Mesendoderm (in vitro differentiated cells): ENCODE measurements around the gene PARD3B.

Experiments
- DNase-seq: peaks from one replicate; pipeline ENCODE4 v3.0.0; 2013
- H2AK5ac ChIP-seq: 2 replicates; pipeline ENCODE4 v1.6.1; 2013; ENCODE audit warnings: low read length, inconsistent platforms
- H2BK120ac ChIP-seq: 2 replicates; pipeline ENCODE4 v1.6.1; 2013; ENCODE audit warnings: low read depth, mild to moderate bottlenecking, low read length, moderate library complexity, mixed read lengths
- H2BK15ac ChIP-seq: replicated peaks from 2 replicates; pipeline ENCODE4 v1.6.1; 2013; ENCODE audit warnings: low read depth, mild to moderate bottlenecking, moderate library complexity
- H2BK5ac ChIP-seq: 2 replicates; pipeline ENCODE4 v1.6.1; 2013; ENCODE audit warnings: low read length, inconsistent platforms
- H3K18ac ChIP-seq: 2 replicates; pipeline ENCODE4 v1.6.1; 2013; ENCODE audit warnings: mild to moderate bottlenecking, low read length, mixed read lengths
- H3K23ac ChIP-seq: one replicate; pipeline ENCODE4 v1.6.1; 2013; ENCODE audit warnings: low read length
- H3K27ac ChIP-seq: 2 replicates; pipeline ENCODE4 v1.5.1; 2013; ENCODE audit warnings: low read depth, mild to moderate bottlenecking, inconsistent platforms, low read length, moderate library complexity
- H3K27me3 ChIP-seq: 2 replicates; pipeline ENCODE4 v1.6.1; 2013; ENCODE audit warnings: low read length, control low read depth, mild to moderate bottlenecking, inconsistent platforms; ENCODE audit not compliant: insufficient read depth, poor library complexity
- H3K36me3 ChIP-seq: 2 replicates; pipeline ENCODE4 v1.6.1; 2013; ENCODE audit warnings: low read length, inconsistent platforms; ENCODE audit not compliant: control insufficient read depth, insufficient read depth
- H3K4ac ChIP-seq: one replicate; pipeline ENCODE4 v1.6.1; 2013; ENCODE audit warnings: low read depth, mild to moderate bottlenecking, low read length, moderate library complexity
- H3K4me1 ChIP-seq: 2 replicates; pipeline ENCODE4 v1.6.1; 2013; ENCODE audit warnings: low read depth, low read length, inconsistent platforms; ENCODE audit not compliant: control insufficient read depth
- H3K4me2 ChIP-seq: 2 replicates; pipeline ENCODE4 v1.6.1; 2013; ENCODE audit warnings: low read length
- H3K4me3 ChIP-seq: 2 replicates; pipeline ENCODE4 v1.5.1; 2013; ENCODE audit warnings: mild to moderate bottlenecking, low read length
- H3K56ac ChIP-seq: one replicate; pipeline ENCODE4 v1.6.1; 2013; ENCODE audit warnings: low read length
- H3K79me1 ChIP-seq: 2 replicates; pipeline ENCODE4 v1.6.1; 2013; ENCODE audit warnings: low read length, inconsistent platforms
- H3K79me2 ChIP-seq: 2 replicates; pipeline ENCODE4 v1.6.1; 2013; ENCODE audit warnings: mild to moderate bottlenecking, low read length; ENCODE audit not compliant: control insufficient read depth, insufficient read depth
- H3K9ac ChIP-seq: 2 replicates; pipeline ENCODE4 v1.6.1; 2013; ENCODE audit warnings: low read length, inconsistent platforms
- H4K5ac ChIP-seq: one replicate; pipeline ENCODE4 v1.6.1; 2013; ENCODE audit warnings: low read length
- H4K8ac ChIP-seq: one replicate; pipeline ENCODE4 v1.6.1; 2013; ENCODE audit warnings: low read depth, mild to moderate bottlenecking, control low read depth, low read length, moderate library complexity
- WGBS: extraction: QIAGEN DNeasy Blood & Tissue Kit; methylation state at CpG from one replicate; pipeline ENCODE4 v1.1.7; 2013; ENCODE audit warnings: low lambda C conversion rate, missing lambda C conversion rate; ENCODE audit not compliant: insufficient coverage; ENCODE audit errors: extremely low coverage; 5-methylcytosine and 5-hydroxymethylcytosine counted together

The PARD3B gene

DNA sequence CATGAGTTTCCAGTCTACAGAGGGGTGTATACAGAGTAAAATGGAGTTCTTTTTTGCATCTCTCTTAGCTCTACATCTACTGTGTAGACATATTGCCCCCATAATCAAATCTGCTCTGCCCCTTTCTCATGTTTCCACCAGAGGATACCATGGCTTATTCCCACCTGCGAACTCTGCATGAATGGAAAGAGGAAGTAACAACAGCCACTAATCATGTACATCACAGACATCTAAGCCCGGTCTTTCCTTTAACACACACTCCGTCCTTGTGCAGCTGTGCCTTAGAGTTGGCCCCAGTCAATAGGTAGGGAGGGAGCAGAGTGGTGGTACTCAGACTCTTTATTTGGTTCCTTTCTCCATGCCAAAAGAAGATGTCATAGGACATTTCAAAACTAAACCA is 989.7 kb downstream of the PARD3B start:
- Histone ChIP-seq H3K23ac (no peak overlapping the region), H4K5ac (no peak overlapping the region), H3K4me3 (no peak overlapping the region), H3K79me2 (no peaks in the 10 kb centered on the region), H3K4me2 (no peak overlapping the region), H2AK5ac (no peak overlapping the region), H3K27me3 (no peaks in the 10 kb centered on the region), H3K4ac (no peak overlapping the region), H3K36me3 (no peaks in the 10 kb centered on the region), H3K18ac (no peak overlapping the region), H3K4me1 (no peaks in the 10 kb centered on the region), H3K79me1 (no peaks in the 10 kb centered on the region), H3K56ac (no peak overlapping the region), H3K9ac (no peak overlapping the region), H3K27ac (no peak overlapping the region), H2BK5ac (no peak overlapping the region), H4K8ac (no peak overlapping the region), H2BK120ac (no peak overlapping the region), H2BK15ac (no peak overlapping the region)
- no CpG with 5 or more reads among the region's 3 CpGs for WGBS
- no peak for DNase-seq

DNA sequence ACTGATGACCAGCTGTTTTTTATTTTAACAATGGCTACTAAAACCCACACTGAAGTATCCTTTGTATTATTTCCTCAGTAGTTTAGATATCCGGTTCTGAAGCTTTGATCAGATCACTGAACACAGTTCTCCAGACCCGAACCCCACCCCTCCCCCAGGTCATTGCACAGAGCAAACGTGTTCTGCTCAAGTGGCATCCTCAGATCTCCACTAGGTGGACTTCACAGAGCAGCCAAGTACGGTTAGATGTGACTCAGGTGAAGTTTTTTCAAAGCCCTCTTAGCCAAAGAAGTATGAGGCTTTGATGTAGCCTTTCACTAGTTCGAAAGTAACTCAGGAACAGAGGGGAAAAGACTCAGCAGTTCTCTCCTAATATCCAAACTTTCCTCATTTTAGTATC is 994.3 kb downstream of the PARD3B start:
- no peak overlapping the region for H3K9ac ChIP-seq
- no peak overlapping the region for H3K4ac ChIP-seq
- H3K79me2 ChIP-seq, result no peaks in the 10 kb centered on the region
- H3K23ac ChIP-seq, result no peak overlapping the region
- no peak overlapping the region for H3K18ac ChIP-seq
- H3K4me3 ChIP-seq, result no peak overlapping the region
- no peak overlapping the region for H3K56ac ChIP-seq
- H4K8ac ChIP-seq, result no peak overlapping the region
- H3K27me3 ChIP-seq, result no peaks in the 10 kb centered on the region
- H3K36me3 ChIP-seq, result no peaks in the 10 kb centered on the region
- no peak overlapping the region for H3K27ac ChIP-seq
- H3K4me1 ChIP-seq, result no peaks in the 10 kb centered on the region
- no peak overlapping the region for H2BK15ac ChIP-seq
- H2BK5ac ChIP-seq, result no peak overlapping the region
- no peak overlapping the region for H2AK5ac ChIP-seq
- H3K4me2 ChIP-seq, result no peak overlapping the region
- no CpG with 5 or more reads among the region's 5 CpGs for WGBS
- H3K79me1 ChIP-seq, result no peaks in the 10 kb centered on the region
- no peak overlapping the region for H4K5ac ChIP-seq
- no peak overlapping the region for H2BK120ac ChIP-seq
- peak; percentile 46 for DNase-seq

DNA sequence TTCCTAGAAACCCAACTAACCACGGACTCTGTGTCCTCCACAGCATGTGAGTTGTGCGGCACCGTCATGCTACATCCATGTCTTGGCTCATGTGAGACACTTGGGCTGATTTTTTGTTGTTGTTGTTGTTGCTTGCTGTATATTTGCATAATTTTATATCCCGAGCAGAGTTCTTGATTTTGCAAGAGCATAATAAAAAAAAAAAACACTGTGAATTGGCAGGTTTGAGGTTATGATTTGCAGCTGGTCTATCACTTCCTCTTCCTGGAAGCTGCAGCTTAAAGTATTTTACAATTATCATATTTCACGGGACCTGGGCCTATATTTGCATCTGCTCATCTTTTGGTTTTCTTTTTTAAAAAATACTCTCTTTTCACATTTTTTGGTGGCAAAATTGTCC is 994.8 kb downstream of the PARD3B start:
- Histone ChIP-seq H3K27me3 (no peaks in the 10 kb centered on the region), H4K5ac (no peak overlapping the region), H3K4me2 (no peak overlapping the region), H3K9ac (no peak overlapping the region), H3K36me3 (no peaks in the 10 kb centered on the region), H3K56ac (no peak overlapping the region), H2BK15ac (no peak overlapping the region), H3K79me1 (no peaks in the 10 kb centered on the region), H2BK120ac (no peak overlapping the region), H3K18ac (no peak overlapping the region), H3K79me2 (no peaks in the 10 kb centered on the region), H4K8ac (no peak overlapping the region), H3K4me1 (no peaks in the 10 kb centered on the region), H3K23ac (no peak overlapping the region), H3K4me3 (no peak overlapping the region), H3K4ac (no peak overlapping the region), H3K27ac (no peak overlapping the region), H2BK5ac (no peak overlapping the region), H2AK5ac (no peak overlapping the region)
- no peak for DNase-seq
- no CpG with 5 or more reads among the region's 5 CpGs for WGBS

DNA sequence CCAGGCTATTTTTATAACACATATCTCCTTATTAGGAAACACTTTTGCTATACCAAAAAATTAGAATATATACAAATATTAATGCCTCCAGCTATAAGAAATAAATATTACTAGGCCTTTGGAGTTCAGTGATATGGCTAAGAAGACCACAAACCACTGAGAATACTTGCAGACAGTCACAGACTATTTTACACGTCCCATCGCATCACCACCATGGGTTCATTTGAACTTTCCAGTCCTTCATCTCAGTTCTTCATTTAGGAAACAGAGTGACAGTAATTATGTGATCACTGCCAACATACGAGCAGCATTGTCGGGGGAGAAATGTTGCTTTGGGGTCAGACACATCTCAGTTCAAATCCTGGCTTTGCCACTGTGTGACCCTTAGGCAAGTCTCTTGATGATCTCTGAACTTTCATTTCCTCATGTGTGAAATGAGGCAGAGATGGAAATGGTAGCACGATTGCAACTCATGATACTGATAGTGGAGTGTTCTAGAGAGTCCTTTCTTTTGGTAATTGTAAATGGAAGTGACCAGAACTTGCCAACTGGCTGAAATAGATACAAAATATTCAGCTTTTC is 998.1 kb downstream of the PARD3B start:
- no peaks in the 10 kb centered on the region for H3K4me1 ChIP-seq
- DNase-seq, result no peak
- H3K79me2 ChIP-seq, result no peaks in the 10 kb centered on the region
- H3K23ac ChIP-seq, result no peak overlapping the region
- H3K9ac ChIP-seq, result no peak overlapping the region
- H3K18ac ChIP-seq, result no peak overlapping the region
- H4K5ac ChIP-seq, result peak overlapping the region; percentile 17
- no peaks in the 10 kb centered on the region for H3K27me3 ChIP-seq
- H2BK5ac ChIP-seq, result no peak overlapping the region
- no peak overlapping the region for H3K4me3 ChIP-seq
- H3K4ac ChIP-seq, result no peak overlapping the region
- no peak overlapping the region for H2AK5ac ChIP-seq
- no peak overlapping the region for H4K8ac ChIP-seq
- H2BK15ac ChIP-seq, result no peak overlapping the region
- H2BK120ac ChIP-seq, result no peak overlapping the region
- H3K36me3 ChIP-seq, result no peaks in the 10 kb centered on the region
- no peak overlapping the region for H3K56ac ChIP-seq
- no peak overlapping the region for H3K4me2 ChIP-seq
- H3K27ac ChIP-seq, result no peak overlapping the region
- H3K79me1 ChIP-seq, result no peaks in the 10 kb centered on the region
- no CpG with 5 or more reads among the region's 5 CpGs for WGBS

DNA sequence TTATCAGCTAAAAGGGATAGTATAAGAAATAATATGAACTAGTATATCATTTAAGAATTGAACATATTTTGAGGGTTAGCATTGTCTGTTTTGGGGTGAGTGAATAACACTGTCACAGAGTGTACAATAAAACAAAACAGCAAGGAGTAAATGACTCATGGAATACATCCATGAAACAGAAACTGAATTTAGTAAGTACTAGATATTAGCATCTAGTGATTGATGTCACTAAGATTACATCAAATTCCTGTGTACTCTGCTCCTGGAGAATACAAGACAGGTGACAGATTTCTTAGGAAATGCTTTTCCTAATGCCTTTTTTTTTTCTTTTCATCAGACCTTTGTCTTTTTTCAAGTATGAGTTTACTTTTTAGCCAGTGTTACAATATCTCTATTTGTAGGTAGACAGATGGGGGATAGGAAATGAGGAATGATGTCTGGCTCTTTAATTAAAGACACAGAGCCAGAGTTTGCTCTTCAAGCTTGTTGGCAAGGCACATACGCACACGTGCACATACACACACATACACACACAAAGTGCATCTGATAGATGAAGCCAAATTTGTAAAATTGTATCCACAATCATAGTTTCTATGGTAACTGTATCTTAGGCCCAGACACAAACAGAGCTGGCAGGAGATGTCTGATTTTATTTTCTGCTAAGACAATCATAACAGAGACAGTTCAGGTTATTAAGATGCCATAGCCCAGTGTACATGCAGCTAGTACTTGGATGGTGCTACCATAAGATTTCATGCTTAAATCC is 998.8 kb downstream of the PARD3B start:
- H3K4ac ChIP-seq, result no peak overlapping the region
- H3K18ac ChIP-seq, result no peak overlapping the region
- no peak overlapping the region for H3K56ac ChIP-seq
- H2BK15ac ChIP-seq, result no peak overlapping the region
- H3K27ac ChIP-seq, result no peak overlapping the region
- H2AK5ac ChIP-seq, result no peak overlapping the region
- no peak overlapping the region for H3K9ac ChIP-seq
- H3K4me1 ChIP-seq, result no peaks in the 10 kb centered on the region
- H3K36me3 ChIP-seq, result no peaks in the 10 kb centered on the region
- no peak overlapping the region for H4K8ac ChIP-seq
- no peak overlapping the region for H2BK5ac ChIP-seq
- no peaks in the 10 kb centered on the region for H3K79me2 ChIP-seq
- WGBS, result no CpG with 5 or more reads among the region's 2 CpGs
- no peaks in the 10 kb centered on the region for H3K27me3 ChIP-seq
- no peak overlapping the region for H3K23ac ChIP-seq
- H3K4me3 ChIP-seq, result no peak overlapping the region
- DNase-seq, result no peak
- no peak overlapping the region for H4K5ac ChIP-seq
- H2BK120ac ChIP-seq, result no peak overlapping the region
- no peaks in the 10 kb centered on the region for H3K79me1 ChIP-seq
- H3K4me2 ChIP-seq, result no peak overlapping the region
